Muscle of back (tissue), 11 donors: ENCODE measurements around the gene GAMT. TPM values are rescaled to one million over a fixed set of nuclear protein-coding genes. Genes with fewer than 3 reads are reported as not detected.
"Not testable (repeated sequence)": the region's sequence is repeated elsewhere in the genome, so short reads cannot be mapped to it uniquely, and the experiment has no call there.

Source experiments
- DNase-seq, 3 donors: peaks; one replicate each; pipeline versions ENCODE4 v3.0.0 to v3.0.0-alpha.2; 2013
- polyA plus RNA-seq, 10 donors: library from polyadenylated mRNA; unstranded; fragments of 120-200 nt; gene quantifications; one replicate each; pipeline ENCODE4 v1.2.1, GENCODE V29; 2013; ENCODE audit not compliant: insufficient read length in 10 of 10

The GAMT gene
- polyA plus RNA-seq, 10 donors: 133 to 200 (median 160) TPM

DNA sequence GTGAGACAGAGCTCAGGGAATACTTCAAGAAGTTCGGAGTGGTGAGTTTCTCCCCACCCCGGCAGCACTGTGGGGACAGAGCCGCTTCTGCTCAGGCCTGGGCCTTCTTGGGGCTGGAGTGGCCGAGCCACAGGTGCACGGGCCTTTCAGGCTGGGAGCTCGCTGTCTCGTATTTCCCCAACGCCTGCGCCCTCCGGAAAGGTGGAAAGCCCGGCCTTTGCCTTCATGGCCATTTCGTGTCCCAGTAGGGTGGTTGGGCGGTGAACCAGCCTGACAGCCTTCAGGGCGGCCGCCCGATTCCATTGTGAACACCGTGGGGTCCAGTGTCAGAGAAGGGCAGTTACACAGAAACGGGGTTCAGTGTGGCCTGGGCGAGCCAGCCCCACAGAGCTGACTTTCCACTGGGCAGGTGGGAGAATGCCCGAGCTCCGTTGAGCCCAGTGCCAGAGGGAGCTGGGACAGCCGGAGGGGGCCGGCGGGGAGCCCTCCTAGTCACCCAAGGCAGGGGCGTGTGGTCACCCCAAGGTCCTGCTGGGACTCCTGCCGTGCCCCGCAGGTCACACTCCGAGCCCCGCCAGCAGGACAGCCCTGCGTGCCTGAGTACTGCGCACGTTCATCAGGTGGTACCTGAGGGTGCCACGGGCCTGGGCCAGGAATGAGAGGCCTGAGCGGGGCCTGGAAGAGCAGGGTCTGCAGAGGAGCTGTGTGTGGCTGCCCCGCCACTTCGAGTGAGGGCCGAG is 20.0 kb upstream of the GAMT start:
- DNase-seq: no peak

DNA sequence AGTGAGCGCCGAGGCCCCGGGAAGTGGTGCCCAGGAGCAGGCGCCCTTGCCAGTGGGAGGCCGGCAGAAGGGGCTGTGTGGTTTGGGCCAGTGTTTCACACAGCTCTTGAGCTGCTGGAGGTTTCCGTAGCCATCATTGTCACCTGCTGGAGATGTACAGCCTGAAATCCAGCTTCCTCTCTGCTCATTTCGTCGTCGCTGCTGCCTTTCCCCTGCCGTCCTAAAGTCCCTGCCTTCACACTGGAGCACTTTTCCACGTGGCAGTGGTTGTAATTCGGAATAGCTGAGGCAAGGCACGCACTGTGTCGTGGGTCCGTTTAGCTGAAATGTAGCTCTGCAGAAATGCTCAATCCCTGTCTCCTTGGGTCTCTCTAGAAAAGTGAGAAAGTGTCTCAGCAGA is 19.2 kb upstream of the GAMT start:
- DNase-seq: no peak

DNA sequence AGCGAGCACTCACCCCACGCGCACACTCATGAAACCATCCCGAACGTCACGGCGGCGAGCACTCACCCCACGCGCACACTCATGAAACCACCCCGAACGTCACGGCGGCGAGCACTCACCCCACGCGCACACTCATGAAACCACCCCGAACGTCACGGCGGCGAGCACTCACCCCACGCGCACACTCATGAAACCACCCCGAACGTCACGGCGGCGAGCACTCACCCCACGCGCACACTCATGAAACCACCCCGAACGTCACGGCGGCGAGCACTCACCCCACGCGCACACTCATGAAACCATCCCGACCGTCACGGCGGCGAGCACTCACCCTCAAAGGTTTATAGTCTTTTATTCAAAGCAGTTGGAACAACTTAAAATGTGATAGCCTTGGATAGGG is 18.7 kb upstream of the GAMT start:
- not testable (repeated sequence) for DNase-seq

DNA sequence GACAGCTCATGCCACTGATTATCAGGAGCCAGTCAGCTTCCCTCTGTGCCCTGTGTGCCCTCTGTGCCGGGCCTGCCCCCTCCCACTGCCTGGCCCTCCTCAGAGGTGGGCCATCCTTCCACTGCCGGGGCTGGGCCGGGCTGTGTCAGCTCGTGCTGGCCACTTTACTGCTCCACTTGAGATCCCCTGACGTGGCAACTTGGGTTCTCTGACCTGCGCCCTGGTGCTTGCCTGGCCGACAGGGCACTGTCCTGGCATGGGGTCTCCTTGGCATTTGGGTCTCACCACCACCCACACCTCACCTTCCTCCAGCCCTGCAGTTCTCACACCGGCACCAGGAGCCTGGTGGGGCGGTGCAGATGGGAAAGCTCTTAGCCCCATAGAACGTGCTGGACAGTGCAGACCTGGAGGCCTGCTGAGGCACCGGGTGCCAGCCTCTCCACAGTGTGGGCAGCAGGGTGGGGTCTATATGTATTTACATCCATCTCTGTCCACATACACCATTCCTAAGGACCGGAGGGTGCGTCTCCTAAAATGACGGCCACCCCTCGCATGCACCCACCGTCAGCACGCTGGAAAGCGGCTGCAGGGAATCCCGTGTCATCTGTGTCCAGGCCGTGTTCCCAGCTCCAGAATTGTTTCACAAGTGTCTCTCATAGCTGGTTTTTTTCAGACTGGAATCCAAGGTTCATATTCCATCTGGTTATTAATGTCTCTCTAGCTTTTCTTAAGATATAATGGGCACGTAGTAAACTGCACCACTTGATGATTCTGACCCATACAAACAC is 17.8 kb upstream of the GAMT start:
- no peak for DNase-seq

DNA sequence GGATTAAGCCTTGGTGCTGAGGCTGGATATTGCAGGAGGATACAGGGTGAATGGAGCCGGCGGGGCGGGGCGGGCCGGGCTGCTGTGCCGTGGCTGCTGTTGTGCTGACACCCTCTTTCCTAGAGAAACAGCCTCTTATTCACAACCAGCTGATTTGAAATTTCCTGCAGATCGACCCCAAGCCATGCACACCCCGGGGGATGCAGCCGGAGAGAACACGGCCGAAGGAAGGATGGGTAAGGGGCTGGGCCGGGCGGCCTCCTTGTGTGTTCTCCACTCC is 17.1 kb upstream of the GAMT start:
- no peak for DNase-seq

DNA sequence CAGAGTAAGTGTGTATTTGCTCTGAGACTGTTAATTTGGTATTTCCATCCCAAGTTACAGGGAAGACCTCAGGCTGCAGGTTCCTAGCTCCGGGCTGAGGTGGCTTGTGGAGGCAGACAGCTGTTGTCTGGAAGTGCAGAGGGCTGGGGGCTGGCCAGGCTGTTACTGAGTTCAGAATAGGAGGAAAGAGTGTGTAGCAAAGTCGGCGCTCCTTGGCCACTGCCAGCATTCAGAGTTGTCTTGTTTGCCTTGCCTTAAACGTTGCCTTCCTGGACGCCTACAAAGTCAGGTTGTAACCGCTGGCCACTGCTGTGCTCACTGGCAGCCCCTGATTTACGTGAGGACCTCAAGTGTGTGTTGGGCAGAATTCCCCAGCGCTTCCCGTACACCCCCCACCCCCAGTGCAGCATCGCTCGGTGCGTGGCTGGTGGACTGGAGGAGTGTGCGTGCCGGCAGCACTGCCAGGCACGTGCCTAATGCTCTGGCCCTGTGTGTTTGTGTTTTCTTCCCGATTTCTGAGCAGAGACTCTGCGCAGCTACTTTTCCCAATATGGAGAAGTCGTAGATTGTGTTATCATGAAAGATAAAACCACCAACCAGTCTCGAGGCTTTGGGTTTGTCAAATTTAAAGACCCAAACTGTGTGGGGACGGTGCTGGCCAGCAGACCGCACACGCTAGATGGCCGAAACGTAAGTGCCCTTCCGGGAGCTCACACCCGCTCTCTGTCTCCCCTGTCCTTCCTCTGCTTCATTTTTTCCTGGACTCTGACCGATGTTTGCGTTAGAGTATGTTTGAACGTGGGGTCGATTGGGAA is 16.5 kb upstream of the GAMT start:
- DNase-seq: no peak

DNA sequence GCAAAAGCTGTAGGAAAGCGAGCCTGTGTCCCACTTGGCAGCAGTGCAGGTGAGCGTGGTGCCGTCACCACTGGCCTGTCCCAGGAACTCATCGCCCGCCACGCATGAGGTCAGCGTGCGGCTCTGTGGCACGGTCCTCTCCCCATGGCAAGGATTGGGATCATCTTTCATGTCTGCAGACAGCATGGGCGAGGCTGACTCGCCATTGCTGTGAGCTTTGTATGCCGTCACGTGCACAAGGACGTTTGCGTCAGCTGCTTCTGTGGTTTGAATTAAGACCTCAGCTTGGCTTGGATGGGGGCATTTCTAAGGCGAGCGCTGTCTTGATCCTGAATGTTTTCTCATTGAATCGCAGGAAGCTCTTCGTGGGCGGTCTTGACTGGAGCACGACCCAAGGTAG is 15.8 kb upstream of the GAMT start:
- no peak for DNase-seq

DNA sequence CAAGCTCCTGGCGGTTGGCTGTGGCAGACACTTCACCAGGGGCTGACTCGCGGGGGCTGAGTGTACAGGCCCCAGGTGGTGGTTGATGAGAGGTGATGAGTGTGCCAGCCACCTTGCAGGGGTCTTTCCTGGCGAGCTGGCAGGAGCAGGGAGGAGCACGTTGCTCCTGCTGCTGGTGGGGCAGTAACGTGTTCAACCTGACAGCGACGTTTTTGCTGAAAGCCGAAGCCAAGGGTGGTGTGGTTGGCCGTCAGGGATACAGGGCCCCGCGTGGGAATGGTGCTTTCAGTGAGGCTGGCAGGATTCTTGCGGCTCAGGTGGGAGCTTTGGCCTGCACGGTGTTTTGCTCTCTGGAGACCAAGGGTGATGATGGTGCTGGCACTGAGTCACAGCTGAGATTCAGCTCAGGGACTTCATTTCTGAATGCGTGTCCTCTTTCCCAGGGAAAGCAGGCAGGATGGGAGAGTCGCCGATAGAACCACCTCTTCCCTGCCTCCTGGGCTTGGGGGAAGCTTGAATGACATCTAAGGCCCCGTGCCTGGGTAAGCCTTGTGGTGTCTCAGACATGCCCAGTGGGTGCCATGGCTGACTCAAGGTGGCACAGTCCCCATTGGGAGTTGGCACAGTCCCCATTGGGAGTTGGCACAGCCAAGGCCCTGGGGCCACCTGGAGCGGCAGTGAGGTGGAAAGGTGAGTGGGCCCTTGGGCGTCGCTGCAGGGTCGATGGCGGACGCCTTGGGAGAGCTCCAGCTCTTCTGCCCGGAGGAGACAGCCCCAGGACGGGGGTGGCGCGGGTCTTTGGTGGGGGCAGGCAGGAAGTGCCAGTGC is 14.9 kb upstream of the GAMT start:
- no peak for DNase-seq

DNA sequence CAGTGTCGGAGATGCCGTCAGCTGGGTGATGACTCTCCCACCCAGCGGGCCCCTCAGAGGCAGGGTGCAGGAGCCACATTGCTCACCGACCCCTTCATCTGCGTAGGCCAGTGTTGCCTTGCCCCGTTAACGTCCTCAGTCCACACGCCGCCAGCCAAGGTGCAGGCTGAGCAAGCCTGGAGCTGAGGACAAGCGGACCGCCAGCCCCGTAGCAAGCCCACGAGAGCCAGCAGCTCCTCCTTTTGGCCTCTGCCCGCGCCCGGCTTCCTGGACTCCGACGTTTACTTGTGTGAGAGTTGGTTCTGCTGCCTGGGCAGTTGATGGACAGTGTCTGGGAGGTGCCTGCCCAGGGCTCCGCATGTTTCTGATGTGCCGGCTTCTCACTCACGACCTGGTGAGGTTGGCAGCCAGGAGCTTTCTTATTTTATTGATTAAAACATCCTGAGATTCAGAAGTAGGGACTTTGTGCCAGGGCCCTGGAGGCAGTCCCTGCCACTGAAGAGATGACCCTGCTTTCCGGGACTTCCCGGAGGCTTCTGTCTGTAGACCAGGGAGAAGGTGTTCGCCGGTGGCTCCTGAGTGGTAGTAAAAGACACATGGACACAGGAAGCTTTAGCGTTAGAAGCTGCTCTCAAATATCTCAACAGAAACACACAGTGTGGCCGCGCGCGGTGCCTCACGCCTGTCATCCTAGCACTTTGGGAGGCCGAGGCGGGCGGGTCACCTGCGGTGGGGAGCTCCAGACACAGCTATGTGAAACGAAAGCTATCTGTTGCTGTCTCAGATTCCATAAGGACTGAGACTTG is 11.9 kb upstream of the GAMT start:
- no peak for DNase-seq

DNA sequence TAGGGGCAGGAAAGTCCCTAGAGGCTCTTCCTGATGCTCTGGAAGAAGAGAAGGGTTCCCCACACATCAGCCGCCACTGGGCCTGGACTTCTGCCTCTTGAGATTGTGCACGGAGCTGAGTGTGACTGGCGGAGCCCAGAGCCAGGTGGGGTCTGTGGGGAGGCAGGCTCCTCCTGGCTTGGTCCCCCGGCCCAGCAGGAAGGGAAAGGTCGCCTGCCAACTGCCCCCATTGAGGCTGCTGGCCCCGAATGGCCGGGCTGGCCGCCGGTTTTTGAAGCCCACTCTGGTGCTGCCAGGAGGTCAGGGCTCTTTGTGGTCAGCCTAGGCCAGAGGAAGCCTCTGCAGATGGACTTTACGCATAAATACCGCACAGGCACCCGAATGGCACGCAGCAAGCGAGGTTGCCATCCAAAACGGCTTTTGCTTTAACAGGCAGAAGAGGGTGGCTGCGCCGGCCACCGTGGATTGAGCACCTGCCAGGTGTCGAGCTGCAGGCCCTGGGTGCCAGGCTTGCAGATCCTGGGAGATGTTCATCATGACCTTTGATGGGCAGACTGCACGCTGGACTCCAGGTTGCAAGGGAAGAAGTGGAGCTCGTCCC is 11.1 kb upstream of the GAMT start:
- no peak for DNase-seq

DNA sequence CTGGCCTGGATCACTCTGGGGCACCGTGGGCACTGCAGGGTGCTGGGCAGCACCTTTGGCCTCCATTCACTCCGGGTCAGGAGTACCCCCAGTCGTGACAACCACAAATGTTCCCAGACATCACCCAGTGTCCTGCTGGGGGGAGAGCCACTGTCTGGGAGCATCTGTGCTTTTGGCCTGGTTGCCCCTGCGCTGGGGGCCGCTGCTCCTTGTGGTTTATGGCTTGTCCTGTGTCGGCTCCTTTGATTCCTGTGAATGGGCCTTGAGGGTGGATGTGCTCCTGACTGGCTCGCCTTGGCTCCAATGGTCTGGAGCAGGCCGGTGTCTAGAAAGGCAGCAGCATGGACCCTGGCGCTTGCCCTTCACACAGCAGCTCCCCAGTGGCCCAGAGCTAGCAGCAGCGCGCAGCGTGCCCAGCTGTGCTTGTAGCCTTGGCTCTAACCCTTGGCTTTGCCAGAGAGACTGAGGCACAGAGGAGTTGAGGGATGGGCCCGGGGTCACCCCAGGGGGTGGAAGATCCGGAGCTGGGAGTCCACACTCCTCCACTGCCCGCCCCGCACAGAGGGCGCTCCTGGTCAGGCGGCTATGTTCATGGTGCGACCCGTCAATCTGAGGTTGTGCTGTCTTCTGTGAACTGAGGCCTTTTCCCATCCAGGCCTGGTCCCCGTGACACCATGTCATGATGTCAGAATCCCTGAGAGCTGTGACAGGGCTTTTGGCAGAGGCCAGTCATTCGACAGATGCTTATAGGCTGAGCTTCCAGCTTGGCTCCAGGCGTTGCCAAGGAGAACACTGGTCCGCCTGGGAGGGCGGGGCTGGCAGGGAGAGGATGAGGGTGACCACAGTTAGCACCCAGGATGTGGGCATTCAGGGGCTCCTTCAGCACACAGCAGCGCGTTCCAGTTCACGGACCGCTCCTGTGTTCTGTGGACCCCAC is 10.2 kb upstream of the GAMT start:
- peak in 1 of 3 donors; percentile 52 for DNase-seq

DNA sequence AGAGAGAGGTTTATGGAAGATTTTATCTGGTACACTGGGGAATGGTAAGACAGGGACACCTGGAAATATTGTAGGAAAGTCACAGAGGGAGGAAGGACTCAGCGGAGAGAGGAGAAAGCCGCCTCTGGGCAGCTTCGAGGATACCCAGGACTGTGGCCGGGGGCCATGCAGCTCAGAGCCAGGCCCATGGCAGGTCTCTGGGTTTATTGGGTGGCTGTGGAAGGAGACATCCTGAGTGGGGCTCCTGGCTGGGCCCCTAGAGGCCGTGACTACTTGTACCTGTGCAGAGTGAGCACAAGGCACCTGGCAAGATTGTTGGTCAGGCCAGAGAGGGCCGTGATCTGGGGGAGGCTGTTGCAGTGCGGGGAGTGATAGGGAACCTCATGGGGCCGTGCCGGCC is 9.4 kb upstream of the GAMT start:
- DNase-seq: no peak

DNA sequence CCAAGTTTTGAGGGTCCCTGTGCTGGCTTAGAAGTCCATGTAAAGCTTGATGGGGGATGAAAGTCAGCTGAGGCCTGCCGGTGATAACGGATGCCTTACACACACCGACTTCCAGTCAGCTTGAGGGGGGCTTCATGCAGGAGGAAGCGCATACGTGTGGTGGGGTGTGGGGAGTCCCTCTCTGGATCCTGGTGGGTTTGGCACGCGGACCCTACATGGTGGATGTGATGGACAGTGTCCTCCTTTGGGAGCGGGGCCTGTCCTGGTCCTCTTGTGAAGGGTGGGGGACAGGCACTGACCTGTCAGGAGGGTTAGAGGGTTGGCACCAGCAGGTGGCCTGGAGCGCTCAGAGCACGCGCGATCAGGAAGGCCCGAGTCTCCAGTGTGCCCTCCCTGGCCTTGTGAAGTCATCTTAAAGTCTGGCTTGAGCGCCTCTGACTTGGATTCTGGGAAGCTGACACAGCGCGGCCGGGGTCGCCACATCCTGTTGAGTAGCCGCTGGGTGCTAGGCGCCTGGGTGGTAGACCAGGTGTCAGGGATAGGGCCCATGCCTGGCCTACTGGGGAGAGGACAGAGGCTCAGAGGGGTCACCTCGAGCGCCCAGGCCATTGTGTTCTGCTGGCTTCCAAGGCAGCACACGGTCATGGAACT is 8.9 kb upstream of the GAMT start:
- DNase-seq: no peak

DNA sequence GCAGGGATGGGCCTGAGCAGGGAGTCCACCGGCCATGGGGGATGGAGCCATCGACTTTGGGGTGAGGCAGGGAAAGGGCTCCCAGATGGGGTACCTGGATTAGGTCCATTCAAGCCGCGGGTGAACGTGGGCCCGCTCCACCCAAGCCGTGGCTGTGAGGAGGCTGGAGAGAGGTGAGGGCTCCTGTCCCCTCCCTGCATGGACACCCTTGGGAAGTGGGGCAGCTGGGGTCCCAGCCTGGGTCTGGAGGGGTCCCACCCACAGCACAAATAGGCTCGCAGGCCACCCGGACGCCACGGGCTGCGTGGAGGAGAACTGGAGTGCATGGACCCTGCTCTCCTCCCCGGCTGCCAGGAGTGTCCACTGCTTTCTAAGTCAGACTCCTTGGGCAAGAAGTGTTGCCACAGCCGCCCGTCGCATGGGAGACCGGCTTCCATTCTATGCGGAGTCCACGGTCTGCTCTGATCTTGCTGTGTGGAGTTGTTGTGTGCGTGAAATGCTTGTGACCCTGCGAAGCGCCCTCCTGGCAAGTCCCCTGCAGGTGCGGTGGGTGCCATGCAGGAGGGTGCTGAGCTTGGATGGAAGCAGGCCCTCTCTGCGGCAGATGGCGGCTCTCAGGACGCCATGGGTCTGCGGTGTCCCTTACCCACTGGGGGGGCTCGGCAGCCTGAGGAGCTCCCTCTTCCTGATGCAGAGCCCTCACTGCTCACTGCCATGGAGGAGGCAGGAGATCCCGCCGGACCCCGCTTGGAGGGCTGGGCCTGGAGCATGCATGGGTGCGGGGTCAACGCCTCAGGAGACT is 8.1 kb upstream of the GAMT start:
- no peak for DNase-seq

DNA sequence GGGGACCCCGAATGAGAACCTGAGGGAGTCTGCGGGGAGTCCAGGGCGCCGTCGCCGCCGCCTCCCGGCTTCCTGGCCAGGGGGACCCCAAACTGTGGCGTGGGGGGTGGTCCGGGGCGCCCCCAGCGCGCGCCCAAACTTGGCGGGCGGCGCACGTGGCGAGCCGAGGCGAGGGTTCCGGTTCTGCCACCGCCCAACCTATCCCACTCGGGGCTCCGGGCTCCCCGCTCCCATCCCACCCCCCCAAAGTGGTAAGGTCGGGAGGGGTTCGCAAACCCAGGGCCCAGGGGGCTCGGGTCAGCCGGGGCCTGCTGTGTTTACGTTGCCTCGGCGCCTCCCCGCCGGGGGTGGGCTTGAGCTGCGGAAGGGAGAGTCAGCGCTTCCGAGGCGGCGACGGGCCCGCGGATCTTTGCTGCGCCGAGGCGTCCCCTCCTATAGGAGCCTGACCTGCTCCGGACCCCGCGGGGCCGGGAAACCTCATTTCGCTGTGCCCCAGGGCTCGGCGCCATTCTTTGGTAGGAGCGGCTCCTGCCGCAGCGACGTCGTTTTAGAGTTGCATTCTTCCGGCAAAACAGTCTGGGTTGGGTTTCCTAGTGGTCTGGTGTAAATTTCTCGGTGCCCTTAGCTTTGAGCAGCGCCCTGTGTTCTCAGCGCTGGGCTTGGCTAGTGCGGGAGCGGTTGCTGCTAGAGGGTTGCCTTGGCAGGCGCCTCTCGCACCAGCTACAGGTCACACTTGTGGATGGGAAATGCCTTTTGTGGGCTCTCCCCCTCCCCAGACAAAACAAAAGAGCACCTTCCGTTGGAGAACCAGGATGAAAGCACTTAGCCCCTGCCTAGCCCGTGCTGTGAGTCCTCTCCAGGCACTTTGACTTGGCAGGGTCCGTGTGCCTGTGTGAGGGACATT is 7.2 kb upstream of the GAMT start:
- peak in 2 of 3 donors; percentile 63 to 79 for DNase-seq

DNA sequence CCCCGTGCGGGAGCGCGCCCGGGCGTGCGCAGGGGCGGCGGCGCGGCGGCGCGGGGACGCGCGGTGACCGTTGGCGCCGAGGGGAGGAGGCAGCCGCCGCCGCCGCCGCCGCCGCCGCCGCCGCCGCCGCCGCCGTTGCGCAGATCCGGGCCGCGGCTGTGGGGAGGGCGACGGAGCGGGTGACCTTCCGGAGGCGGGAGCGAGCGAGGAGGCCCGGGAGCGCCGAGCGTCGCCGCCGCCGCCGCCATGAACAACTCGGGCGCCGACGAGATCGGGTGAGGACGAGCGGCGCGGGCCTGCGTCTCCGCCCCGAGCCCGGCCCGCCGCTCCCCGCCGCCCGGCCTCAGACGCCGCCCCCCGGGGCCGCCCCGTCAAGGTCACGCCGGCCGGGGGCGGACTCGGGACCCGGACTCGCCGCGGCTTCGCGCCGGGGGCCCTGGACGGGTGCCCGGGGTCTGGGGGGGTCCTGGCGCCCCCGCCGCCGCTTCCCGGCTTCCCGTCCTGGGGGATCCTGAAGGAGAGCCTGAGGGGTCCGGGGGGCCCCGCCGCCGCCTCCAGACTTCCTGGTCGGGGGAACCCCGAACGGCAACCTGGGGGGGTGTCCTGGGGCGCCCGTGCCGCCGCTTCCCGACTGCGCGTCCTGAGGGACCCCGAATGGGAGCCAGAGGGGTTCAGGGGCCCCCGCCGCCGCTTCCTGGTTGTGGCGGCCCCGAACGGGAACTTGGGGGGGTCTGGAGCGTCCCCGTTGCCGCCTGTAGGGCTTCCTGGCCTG is 6.4 kb upstream of the GAMT start, which contains the start of gene DAZAP1:
TSS of gene DAZAP1 (plus strand) at position 59 of the 772 bp plus-strand sequence. CDS start at position 247, 188 bp downstream.
- DNase-seq: no peak
